22Rv1 (cell line): ENCODE measurements around the gene ZNF79.

Experiments used
- ZFX ChIP-seq: fragments of 450-650 bp; IDR thresholded peaks from 2 replicates; pipeline ENCODE4 v1.6.1; 2017; ENCODE audit warnings: antibody characterized with exemption, borderline replicate concordance
- TF ChIP-seq, protein P1 (sequence below): fragments of 450-650 bp; IDR thresholded peaks from 2 replicates; pipeline ENCODE4 v1.5.1; 2017; ENCODE audit warnings: mild to moderate bottlenecking

DNA sequence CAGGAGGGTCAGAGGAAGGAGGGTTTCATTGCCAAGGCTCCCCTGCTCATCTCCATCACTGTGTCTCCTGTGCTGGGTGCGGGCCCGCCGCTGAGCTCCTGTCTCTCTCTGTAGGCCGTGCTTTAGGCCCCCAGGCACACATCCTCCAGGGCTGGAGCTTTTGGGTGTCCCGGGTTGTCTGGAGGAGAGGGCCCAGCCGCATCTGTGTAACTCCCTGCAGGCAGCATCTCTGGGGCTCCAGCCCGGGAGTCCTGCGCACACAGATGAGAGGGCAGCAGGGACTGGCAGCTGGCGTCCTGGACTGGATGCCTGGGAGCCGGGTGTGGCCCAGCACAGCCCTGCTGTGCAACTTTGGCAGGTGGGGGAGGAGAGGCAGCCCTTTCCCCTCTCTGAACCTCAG, 67.3 kb downstream of the ZNF79 start:
- TF ChIP-seq, protein P1, sequence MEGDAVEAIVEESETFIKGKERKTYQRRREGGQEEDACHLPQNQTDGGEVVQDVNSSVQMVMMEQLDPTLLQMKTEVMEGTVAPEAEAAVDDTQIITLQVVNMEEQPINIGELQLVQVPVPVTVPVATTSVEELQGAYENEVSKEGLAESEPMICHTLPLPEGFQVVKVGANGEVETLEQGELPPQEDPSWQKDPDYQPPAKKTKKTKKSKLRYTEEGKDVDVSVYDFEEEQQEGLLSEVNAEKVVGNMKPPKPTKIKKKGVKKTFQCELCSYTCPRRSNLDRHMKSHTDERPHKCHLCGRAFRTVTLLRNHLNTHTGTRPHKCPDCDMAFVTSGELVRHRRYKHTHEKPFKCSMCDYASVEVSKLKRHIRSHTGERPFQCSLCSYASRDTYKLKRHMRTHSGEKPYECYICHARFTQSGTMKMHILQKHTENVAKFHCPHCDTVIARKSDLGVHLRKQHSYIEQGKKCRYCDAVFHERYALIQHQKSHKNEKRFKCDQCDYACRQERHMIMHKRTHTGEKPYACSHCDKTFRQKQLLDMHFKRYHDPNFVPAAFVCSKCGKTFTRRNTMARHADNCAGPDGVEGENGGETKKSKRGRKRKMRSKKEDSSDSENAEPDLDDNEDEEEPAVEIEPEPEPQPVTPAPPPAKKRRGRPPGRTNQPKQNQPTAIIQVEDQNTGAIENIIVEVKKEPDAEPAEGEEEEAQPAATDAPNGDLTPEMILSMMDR, result no peak
- no peak for TF ChIP-seq ZFX
